Natural killer cell treated with Interleukin-12 subunit alpha and Interleukin-12 subunit beta and Interleukin-15 and Interleukin-18, amount 100 ng/mL, for 72 hours (primary cell): ENCODE measurements around the gene SLC6A13. TPM values are rescaled to one million over a fixed set of nuclear protein-coding genes. Genes with fewer than 3 reads are reported as not detected.
"Not testable (repeated sequence)": the region's sequence is repeated elsewhere in the genome, so short reads cannot be mapped to it uniquely, and the experiment has no call there.

Experiments
- ATAC-seq, 2 donors: fragments of 150-1000 bp; cut with Tn5 transposase in 1 of 2; sonication (Bioruptor Pico), chemical (Tn5 transposase) in 1 of 2; 2 replicates each; pipeline ENCODE4 v1.10.0; 2021
- DNase-seq: peaks from one replicate; pipeline ENCODE4 v3.0.0; 2022; ENCODE audit warnings: low spot score
- H3K27ac Mint-ChIP-seq, 2 donors: 1 replicate in 1 of 2; 2 replicates in 1 of 2; pipeline ENCODE4 v1.8.0; 2022; ENCODE audit warnings: mixed read lengths in 2 of 2, mild to moderate bottlenecking in 1 of 2, moderate library complexity in 1 of 2
- H3K27me3 Mint-ChIP-seq, 2 donors: 1 replicate in 1 of 2; 2 replicates in 1 of 2; pipeline ENCODE4 v1.8.0; 2022; ENCODE audit warnings: mixed read lengths in 2 of 2
- H3K36me3 Mint-ChIP-seq: one replicate; pipeline ENCODE4 v1.8.0; 2022; ENCODE audit warnings: mixed read lengths
- H3K4me1 Mint-ChIP-seq, 2 donors: 1 replicate in 1 of 2; 2 replicates in 1 of 2; pipeline ENCODE4 v1.8.0; 2022; ENCODE audit warnings: low read depth in 2 of 2, mixed read lengths in 2 of 2, mild to moderate bottlenecking in 1 of 2
- H3K4me3 Mint-ChIP-seq: one replicate; pipeline ENCODE4 v1.8.0; 2022; ENCODE audit warnings: mixed read lengths
- H3K9me3 Mint-ChIP-seq: 2 replicates; pipeline ENCODE4 v1.8.0; 2022; ENCODE audit warnings: mixed read lengths
- total RNA-seq, 2 donors: library from RNA; stranded (reverse); gene quantifications; one replicate each; pipeline ENCODE4 v1.2.3, GENCODE V29; 2022

The SLC6A13 gene
- 1 to 10 TPM in 1 of 2 donors, under 1 TPM in 1; 0.92 to 1.9 TPM for total RNA-seq

- H3K9me3 Mint-ChIP-seq, result no peaks in the 10 kb centered on the region
- H3K36me3 Mint-ChIP-seq, result no peaks in the 10 kb centered on the region
- ATAC-seq, result no peak
- H3K4me3 Mint-ChIP-seq, result no peak within 1 kb of the TSS
- no peaks in the 10 kb centered on the region for H3K4me1 Mint-ChIP-seq
- peaks cover 18 to 22% of the 10 kb centered on the region in 2 donors for H3K27me3 Mint-ChIP-seq
- peak within 1 kb of the TSS in 1 of 2 donors; percentile 26 for H3K27ac Mint-ChIP-seq
- no peak for DNase-seq
These were observed at the start of gene SLC6A13 for GRCh38 chr12:262817-263216. Gene SLC6A13, minus strand, starts transcription at chr12:262836. Its CDS starts 2,784 bp downstream, at chr12:260052.

GRCh38 chr12:308511-308910, 45.9 kb upstream of the SLC6A13 start:
- no peaks in the 10 kb centered on the region for H3K9me3 Mint-ChIP-seq
- ATAC-seq (no peak), DNase-seq (no peak)
- no peak overlapping the region for H3K4me3 Mint-ChIP-seq
- peaks cover 39% of the 10 kb centered on the region for H3K36me3 Mint-ChIP-seq
- peaks cover 7 to 9% of the 10 kb centered on the region in 2 donors for H3K4me1 Mint-ChIP-seq
- no peaks in the 10 kb centered on the region for H3K27me3 Mint-ChIP-seq
- no peak overlapping the region for H3K27ac Mint-ChIP-seq

GRCh38 chr12:307406-307805, 44.8 kb upstream of the SLC6A13 start:
- Mint-ChIP-seq H3K27ac (no peak overlapping the region), H3K9me3 (no peaks in the 10 kb centered on the region), H3K27me3 (no peaks in the 10 kb centered on the region), H3K36me3 (peaks cover 42% of the 10 kb centered on the region), H3K4me3 (no peak overlapping the region), H3K4me1 (peaks cover 14 to 18% of the 10 kb centered on the region in 2 donors)
- DNase-seq (no peak), ATAC-seq (no peak)

GRCh38 chr12:304805-305204, 42.2 kb upstream of the SLC6A13 start:
- DNase-seq (no peak), ATAC-seq (no peak)
- H3K4me3 Mint-ChIP-seq, result no peak overlapping the region
- no peak overlapping the region for H3K27ac Mint-ChIP-seq
- H3K36me3 Mint-ChIP-seq, result peaks cover 61% of the 10 kb centered on the region
- H3K27me3 Mint-ChIP-seq, result no peaks in the 10 kb centered on the region
- H3K4me1 Mint-ChIP-seq, result peaks cover 39 to 44% of the 10 kb centered on the region in 2 donors
- peaks cover 3% of the 10 kb centered on the region for H3K9me3 Mint-ChIP-seq

- Mint-ChIP-seq H3K4me1 (peaks cover 51 to 60% of the 10 kb centered on the region in 2 donors), H3K4me3 (peak overlapping the region; percentile 51), H3K27ac (peak overlapping the region; percentile 52 to 62), H3K36me3 (peaks cover 59% of the 10 kb centered on the region)
- not testable (repeated sequence) for H3K9me3 Mint-ChIP-seq, H3K27me3 Mint-ChIP-seq, ATAC-seq, DNase-seq
These were observed 40.1 kb upstream of the SLC6A13 start for GRCh38 chr12:302766-303165.

- Mint-ChIP-seq H3K36me3 (peaks cover 50% of the 10 kb centered on the region), H3K4me1 (peaks cover 51 to 60% of the 10 kb centered on the region in 2 donors), H3K4me3 (peak overlapping the region; percentile 73), H3K27ac (peak overlapping the region; percentile 17 to 61)
- not testable (repeated sequence) for H3K27me3 Mint-ChIP-seq, DNase-seq, ATAC-seq, H3K9me3 Mint-ChIP-seq
These were observed 37.5 kb upstream of the SLC6A13 start for GRCh38 chr12:300166-300565.

GRCh38 chr12:299511-299910, 36.9 kb upstream of the SLC6A13 start:
- H3K27me3 Mint-ChIP-seq, ATAC-seq, DNase-seq, H3K9me3 Mint-ChIP-seq: not testable (repeated sequence)
- peaks cover 54 to 57% of the 10 kb centered on the region in 2 donors for H3K4me1 Mint-ChIP-seq
- peak overlapping the region; percentile 28 for H3K4me3 Mint-ChIP-seq
- H3K27ac Mint-ChIP-seq, result peak overlapping the region in 1 of 2 donors; percentile 61
- peaks cover 56% of the 10 kb centered on the region for H3K36me3 Mint-ChIP-seq

GRCh38 chr12:298059-298458, 35.4 kb upstream of the SLC6A13 start:
- H3K27me3 Mint-ChIP-seq, result not testable (repeated sequence)

GRCh38 chr12:295132-295531, 32.5 kb upstream of the SLC6A13 start:
- Mint-ChIP-seq H3K4me3 (no peak overlapping the region), H3K4me1 (peaks cover 26 to 27% of the 10 kb centered on the region in 2 donors), H3K36me3 (peaks cover 44% of the 10 kb centered on the region), H3K27ac (peak overlapping the region in 1 of 2 donors; percentile 2), H3K9me3 (peaks cover 4% of the 10 kb centered on the region), H3K27me3 (no peaks in the 10 kb centered on the region)
- ATAC-seq (no peak), DNase-seq (no peak)

More at GRCh38 chr12:298059-298458, 35.4 kb upstream of the SLC6A13 start:
- not testable (repeated sequence) for DNase-seq, H3K9me3 Mint-ChIP-seq, H3K4me3 Mint-ChIP-seq, ATAC-seq, H3K27ac Mint-ChIP-seq
- Mint-ChIP-seq H3K4me1 (peaks cover 49 to 50% of the 10 kb centered on the region in 2 donors), H3K36me3 (peaks cover 63% of the 10 kb centered on the region)

DNA sequence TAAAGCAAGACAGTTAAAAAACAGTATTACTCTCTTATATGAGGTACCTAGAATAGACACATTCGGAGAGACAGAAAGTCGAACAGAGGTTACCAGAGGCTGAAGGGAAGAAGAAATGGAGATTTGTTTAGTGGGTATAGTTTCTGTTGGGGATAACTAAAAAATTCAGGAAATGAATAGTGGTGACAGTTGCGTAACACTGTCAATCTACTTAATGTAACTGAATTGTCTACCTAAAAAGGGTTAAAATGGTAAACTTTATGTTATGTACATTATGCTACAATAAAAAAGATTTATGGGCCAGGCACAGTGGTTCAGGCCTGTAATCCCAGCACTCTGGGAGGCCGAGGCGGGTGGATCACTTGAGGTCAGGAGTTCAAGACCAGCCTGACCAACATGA, 30.6 kb upstream of the SLC6A13 start:
- H3K4me1 Mint-ChIP-seq, result peaks cover 8 to 11% of the 10 kb centered on the region in 2 donors
- no peak overlapping the region for H3K4me3 Mint-ChIP-seq
- H3K36me3 Mint-ChIP-seq, result peaks cover 26% of the 10 kb centered on the region
- DNase-seq, result no peak
- no peaks in the 10 kb centered on the region for H3K9me3 Mint-ChIP-seq
- no peak for ATAC-seq
- peak overlapping the region in 1 of 2 donors; percentile 10 for H3K27ac Mint-ChIP-seq
- H3K27me3 Mint-ChIP-seq, result no peaks in the 10 kb centered on the region

DNA sequence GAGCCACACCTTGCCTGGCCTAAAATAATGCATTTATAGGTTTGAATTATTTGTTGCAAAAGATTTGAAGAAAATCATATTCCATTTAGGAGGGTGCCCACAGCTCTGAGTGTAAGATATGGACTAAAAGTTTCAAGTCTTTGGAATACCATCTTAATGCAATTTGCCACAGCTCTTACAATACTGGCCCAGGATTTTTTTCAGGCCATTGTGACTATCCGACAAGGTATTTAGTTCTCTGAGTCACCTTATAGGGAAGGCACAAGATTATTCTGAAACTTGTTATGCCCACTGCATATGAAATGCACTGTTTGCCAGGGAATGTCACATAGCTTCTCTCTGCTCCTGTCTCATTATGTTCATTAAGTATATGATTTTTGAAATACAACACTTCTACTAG, 29.6 kb upstream of the SLC6A13 start:
- DNase-seq (no peak), ATAC-seq (no peak)
- Mint-ChIP-seq H3K36me3 (peaks cover 30% of the 10 kb centered on the region), H3K27me3 (no peaks in the 10 kb centered on the region), H3K4me3 (no peak overlapping the region), H3K27ac (peak overlapping the region in 1 of 2 donors; percentile 10), H3K9me3 (no peaks in the 10 kb centered on the region), H3K4me1 (peaks cover 18 to 20% of the 10 kb centered on the region in 2 donors)

- Mint-ChIP-seq H3K4me1 (peaks cover 28 to 30% of the 10 kb centered on the region in 2 donors), H3K27me3 (no peaks in the 10 kb centered on the region), H3K9me3 (no peaks in the 10 kb centered on the region), H3K36me3 (peaks cover 30% of the 10 kb centered on the region), H3K4me3 (no peak overlapping the region), H3K27ac (no peak overlapping the region)
- no peak for DNase-seq
- no peak for ATAC-seq
These were observed 28.6 kb upstream of the SLC6A13 start for GRCh38 chr12:291153-291723.

DNA sequence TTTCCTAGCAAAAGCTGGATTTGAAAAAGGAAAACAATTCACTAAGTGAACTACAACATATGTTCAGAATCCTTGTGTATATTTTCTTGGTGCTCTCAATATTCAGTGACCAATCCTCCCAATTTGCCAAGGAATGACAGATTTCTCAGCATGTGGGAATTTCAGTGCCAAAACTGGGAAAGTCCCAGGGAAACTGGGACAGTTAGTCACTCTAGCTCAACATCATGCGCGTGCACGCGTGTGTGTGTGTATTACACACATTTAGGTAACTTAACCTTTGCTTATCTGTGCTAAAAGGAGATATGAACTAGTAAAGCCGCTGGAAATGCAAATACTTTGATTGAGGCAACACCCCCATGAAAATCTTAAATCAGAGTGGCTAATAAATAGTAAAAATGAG, 26.1 kb upstream of the SLC6A13 start:
- Mint-ChIP-seq H3K27me3 (no peaks in the 10 kb centered on the region), H3K4me3 (no peak overlapping the region), H3K36me3 (peaks cover 28% of the 10 kb centered on the region), H3K27ac (no peak overlapping the region), H3K9me3 (no peaks in the 10 kb centered on the region), H3K4me1 (peaks cover 37 to 46% of the 10 kb centered on the region in 2 donors)
- ATAC-seq (no peak), DNase-seq (no peak)

- no peak for DNase-seq
- H3K27me3 Mint-ChIP-seq, result no peaks in the 10 kb centered on the region
- H3K4me3 Mint-ChIP-seq, result peak overlapping the region; percentile 60
- peak overlapping the region; percentile 77 to 79 for H3K27ac Mint-ChIP-seq
- peaks cover 19% of the 10 kb centered on the region for H3K36me3 Mint-ChIP-seq
- no peaks in the 10 kb centered on the region for H3K9me3 Mint-ChIP-seq
- H3K4me1 Mint-ChIP-seq, result peaks cover 38 to 41% of the 10 kb centered on the region in 2 donors
- peak; percentile 57 to 86 for ATAC-seq
These were observed 24.1 kb upstream of the SLC6A13 start for GRCh38 chr12:286531-287300.
